Prostate gland (tissue), 2 donors: ENCODE measurements around the gene TOP2A. TPM values are rescaled to one million over a fixed set of nuclear protein-coding genes. Genes with fewer than 3 reads are reported as not detected.
"Not testable (repeated sequence)": the region's sequence is repeated elsewhere in the genome, so short reads cannot be mapped to it uniquely, and the experiment has no call there.

Source experiments
- DNase-seq: peaks from one replicate; pipeline ENCODE4 v3.0.0-alpha.2; 2019; ENCODE audit warnings: low spot score
- H3K27ac ChIP-seq, 2 donors: fragments of 200-600 bp; sonication (generic); 2 replicates each; pipeline ENCODE4 v1.5.1; 2017 to 2019
- H3K27me3 ChIP-seq: fragments of 200-600 bp; sonication (generic); replicated peaks from 2 replicates; pipeline ENCODE4 v1.5.1; 2019; ENCODE audit not compliant: insufficient read depth
- H3K36me3 ChIP-seq, 2 donors: fragments of 200-600 bp; sonication (generic); 1 replicate in 1 of 2; 2 replicates in 1 of 2; pipeline versions ENCODE4 v1.5.1 to v1.8.1; 2017 to 2019
- H3K4me1 ChIP-seq: fragments of 200-600 bp; sonication (generic); replicated peaks from 2 replicates; pipeline ENCODE4 v1.5.1; 2019
- H3K4me3 ChIP-seq, 2 donors: fragments of 200-600 bp; sonication (generic); 2 replicates each; pipeline ENCODE4 v1.5.1; 2017 to 2019
- H3K9me3 ChIP-seq: fragments of 200-600 bp; sonication (generic); 2 replicates; pipeline ENCODE4 v1.5.1; 2017
- POLR2A ChIP-seq: fragments of 450-650 bp; IDR thresholded peaks from one replicate; pipeline ENCODE4 v1.6.1; 2016; ENCODE audit warnings: antibody characterized with exemption, mild to moderate bottlenecking
- POLR2AphosphoS5 ChIP-seq: sonication (generic); formaldehyde crosslinking; IDR thresholded peaks from one replicate; pipeline ENCODE4 v1.6.1; 2017; ENCODE audit warnings: antibody characterized with exemption
- WGBS: methylation state at CpG from one replicate; pipeline ENCODE4 v1.1.5; 2018; 5-methylcytosine and 5-hydroxymethylcytosine counted together
- intact Hi-C: fragments of 100-400 bp; cut with DNase I; formaldehyde crosslinking; loops from one replicate; pipeline ENCODE4 v1.14.2; 2022
- total RNA-seq, 2 donors: library from RNA; depleted of rRNA; stranded (reverse); fragments of >200 nt; gene quantifications; one replicate each; pipeline ENCODE4 v1.1.0, GENCODE V29; 2016
- TF ChIP-seq, protein P1 (sequence below), 4 experiments: fragments of 200-600 bp in 2 of 4; fragments of 450-650 bp in 2 of 4; sonication (generic) in 2 of 4; IDR thresholded peaks; 1 replicate in 3 of 4; 2 replicates in 1 of 4; pipeline ENCODE4 v1.5.1; 2016 to 2019; ENCODE audit warnings: antibody characterized with exemption in 4 of 4, mild to moderate bottlenecking in 2 of 4, moderate library complexity in 2 of 4

Gene TOP2A
- total RNA-seq, 2 donors from 2014 or later, result 3.1 to 15.9 TPM

DNA sequence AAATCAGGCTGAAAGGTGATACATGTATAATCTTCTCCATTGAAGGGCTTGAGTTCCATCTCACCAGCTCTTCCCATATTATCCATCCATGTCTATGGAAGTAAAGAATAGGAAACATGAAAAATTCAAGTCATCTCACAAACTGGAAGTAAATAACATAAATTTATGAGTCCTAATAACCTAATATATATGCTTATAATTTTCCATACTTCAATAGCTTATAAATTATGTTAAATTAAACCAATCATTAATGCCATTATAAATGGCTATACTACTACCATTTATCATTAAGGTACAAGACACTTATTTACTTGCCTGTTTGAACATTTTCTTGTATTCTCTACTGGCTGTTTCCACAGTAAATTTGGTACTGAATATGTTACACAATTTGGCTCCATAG lies 4.8 kb downstream of the TOP2A start:
- Histone ChIP-seq H3K36me3 (no peaks in the 10 kb centered on the region), H3K9me3 (no peaks in the 10 kb centered on the region), H3K27ac (no peak overlapping the region), H3K4me3 (no peak overlapping the region), H3K27me3 (no peaks in the 10 kb centered on the region), H3K4me1 (no peaks in the 10 kb centered on the region)
- TF ChIP-seq, protein P1, sequence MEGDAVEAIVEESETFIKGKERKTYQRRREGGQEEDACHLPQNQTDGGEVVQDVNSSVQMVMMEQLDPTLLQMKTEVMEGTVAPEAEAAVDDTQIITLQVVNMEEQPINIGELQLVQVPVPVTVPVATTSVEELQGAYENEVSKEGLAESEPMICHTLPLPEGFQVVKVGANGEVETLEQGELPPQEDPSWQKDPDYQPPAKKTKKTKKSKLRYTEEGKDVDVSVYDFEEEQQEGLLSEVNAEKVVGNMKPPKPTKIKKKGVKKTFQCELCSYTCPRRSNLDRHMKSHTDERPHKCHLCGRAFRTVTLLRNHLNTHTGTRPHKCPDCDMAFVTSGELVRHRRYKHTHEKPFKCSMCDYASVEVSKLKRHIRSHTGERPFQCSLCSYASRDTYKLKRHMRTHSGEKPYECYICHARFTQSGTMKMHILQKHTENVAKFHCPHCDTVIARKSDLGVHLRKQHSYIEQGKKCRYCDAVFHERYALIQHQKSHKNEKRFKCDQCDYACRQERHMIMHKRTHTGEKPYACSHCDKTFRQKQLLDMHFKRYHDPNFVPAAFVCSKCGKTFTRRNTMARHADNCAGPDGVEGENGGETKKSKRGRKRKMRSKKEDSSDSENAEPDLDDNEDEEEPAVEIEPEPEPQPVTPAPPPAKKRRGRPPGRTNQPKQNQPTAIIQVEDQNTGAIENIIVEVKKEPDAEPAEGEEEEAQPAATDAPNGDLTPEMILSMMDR (IDR thresholded peaks at IDR 0.05), result no peak
- TF ChIP-seq POLR2A (no peak), POLR2AphosphoS5 (no peak)
- intact Hi-C loops, result loop anchor here (10.0 kb wide), 1 partner anchor 98 kb away; no protein-coding TSS in a partner anchor
- DNase-seq, result no peak

DNA sequence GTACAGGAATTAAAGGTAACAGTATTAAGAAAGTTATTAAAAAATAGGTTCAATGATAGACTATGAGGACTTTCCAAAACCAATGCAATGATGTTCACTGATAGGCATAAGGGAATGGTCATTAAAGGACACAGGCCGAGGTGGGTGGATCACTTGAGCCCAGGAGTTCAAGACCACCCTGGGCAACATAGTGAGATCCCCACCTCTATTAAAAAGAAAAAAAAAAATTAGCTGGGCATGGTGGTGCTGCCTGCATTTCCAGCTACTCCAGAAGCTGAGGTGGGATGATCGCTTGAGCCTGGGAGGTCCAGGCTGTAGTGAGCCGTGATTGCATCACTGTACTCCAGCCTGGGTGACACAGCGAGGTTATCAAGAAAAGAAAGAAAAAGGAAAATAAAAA lies 5.9 kb downstream of the TOP2A start:
- WGBS, result 92% methylated on average over 4 of the region's 4 CpGs
- intact Hi-C loops, result loop anchor here (10.0 kb wide), 1 partner anchor 97 kb away; no protein-coding TSS in a partner anchor
- H3K27ac ChIP-seq, result no peak overlapping the region
- no peak for TF ChIP-seq POLR2AphosphoS5
- TF ChIP-seq, protein P1 (IDR thresholded peaks at IDR 0.05), result no peak
- TF ChIP-seq POLR2A, result no peak
- H3K36me3 ChIP-seq, result no peaks in the 10 kb centered on the region
- no peak overlapping the region for H3K4me3 ChIP-seq
- no peaks in the 10 kb centered on the region for H3K27me3 ChIP-seq
- DNase-seq, result no peak
- H3K4me1 ChIP-seq, result no peaks in the 10 kb centered on the region
- H3K9me3 ChIP-seq, result no peaks in the 10 kb centered on the region

DNA sequence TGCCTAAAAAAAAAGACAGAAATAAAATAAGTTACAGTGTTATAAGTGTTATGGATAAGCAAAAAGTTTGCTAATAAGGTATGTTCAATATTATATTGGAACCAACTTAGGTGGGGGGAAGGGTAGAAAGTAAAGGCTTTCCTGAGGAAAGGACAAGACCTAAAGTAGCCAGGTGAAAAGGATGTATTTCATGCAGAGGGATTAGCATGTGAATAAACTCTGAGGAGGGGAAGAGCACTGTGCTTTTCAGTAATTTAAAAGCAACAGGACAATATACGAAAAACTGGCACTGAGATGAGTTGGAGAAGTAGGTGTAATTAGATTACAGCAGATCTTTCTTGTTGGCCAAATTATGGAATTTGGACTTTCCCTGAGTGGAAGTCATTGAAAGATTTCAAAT lies 7.6 kb downstream of the TOP2A start:
- DNase-seq, result no peak
- Histone ChIP-seq H3K36me3 (no peaks in the 10 kb centered on the region), H3K27ac (no peak overlapping the region), H3K4me3 (no peak overlapping the region), H3K27me3 (no peaks in the 10 kb centered on the region), H3K4me1 (no peaks in the 10 kb centered on the region), H3K9me3 (no peaks in the 10 kb centered on the region)
- 78% methylated on average over 1 of the region's 1 CpG for WGBS
- intact Hi-C loops, result loop anchor here (10.0 kb wide), 1 partner anchor 95 kb away; no protein-coding TSS in a partner anchor
- TF ChIP-seq, protein P1 (IDR thresholded peaks at IDR 0.05), result no peak
- no peak for TF ChIP-seq POLR2A
- TF ChIP-seq POLR2AphosphoS5, result no peak

- DNase-seq, H3K4me3 ChIP-seq, H3K27me3 ChIP-seq, H3K27ac ChIP-seq, H3K36me3 ChIP-seq, intact Hi-C loops, H3K4me1 ChIP-seq, H3K9me3 ChIP-seq: not testable (repeated sequence)
- 96% methylated on average over 4 of the region's 4 CpGs for WGBS
Observed at GRCh38 chr17:40409540-40409939, 8.2 kb downstream of the TOP2A start.

DNA sequence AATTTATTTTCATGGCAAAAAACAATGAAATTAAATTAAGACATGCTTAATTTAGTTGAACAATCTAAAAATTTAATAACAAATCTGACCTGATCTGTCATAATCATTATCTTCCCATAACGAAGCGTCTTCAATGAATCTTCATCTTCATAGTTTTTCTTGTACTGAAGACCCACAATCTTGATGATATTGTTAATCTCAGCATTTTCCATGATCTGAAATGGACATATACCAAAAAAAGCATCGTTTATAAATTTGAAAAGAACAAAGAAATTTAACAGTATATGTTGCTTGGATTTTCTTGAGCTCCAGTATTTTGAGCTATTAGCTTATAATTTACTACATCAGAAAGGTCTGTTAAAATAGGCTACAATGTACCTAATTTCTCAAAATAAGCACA lies 10.2 kb downstream of the TOP2A start:
- no peak overlapping the region for H3K27ac ChIP-seq
- no peaks in the 10 kb centered on the region for H3K27me3 ChIP-seq
- H3K4me3 ChIP-seq, result no peak overlapping the region
- WGBS, result 96% methylated on average over 3 of the region's 3 CpGs
- H3K4me1 ChIP-seq, result no peaks in the 10 kb centered on the region
- intact Hi-C loops, result no loop called here
- no peak for TF ChIP-seq POLR2A
- no peak for TF ChIP-seq POLR2AphosphoS5
- TF ChIP-seq, protein P1 (IDR thresholded peaks at IDR 0.05), result no peak
- no peaks in the 10 kb centered on the region for H3K36me3 ChIP-seq
- no peak for DNase-seq
- no peaks in the 10 kb centered on the region for H3K9me3 ChIP-seq
